ENCODE measurements around the gene SH3PXD2A. TPM values are rescaled to one million over a fixed set of nuclear protein-coding genes. Genes with fewer than 3 reads are reported as not detected.

Gene SH3PXD2A
- total RNA-seq, 1 experiment from 2014 or later, result 6.3 TPM

- no peak for TF ChIP-seq CTCF (IDR thresholded peaks at IDR 0.05; ENCODE audit: insufficient read depth in 1 of 2, low read depth in 1 of 2, low read length in 1 of 2, severe bottlenecking in 1 of 2, unreplicated experiment in 1 of 2)
- Histone ChIP-seq H3K27me3 (replicated peaks; ENCODE audit: control insufficient read depth, insufficient read depth, low read length) (no peaks in the 10 kb centered on the region), H3K36me3 (ENCODE audit: control insufficient read depth, insufficient read depth, low read length) (no peaks in the 10 kb centered on the region), H3K4me3 (ENCODE audit: low read depth, low read length) (no peak overlapping the region), H3K9me3 (peaks cover 3% of the 10 kb centered on the region; the same call in 1 of the 2 replicates), H3K4me1 (peaks cover 15% of the 10 kb centered on the region)
- Mint-ChIP-seq H3K27me3 (ENCODE audit: insufficient read depth, unreplicated experiment) (no peaks in the 10 kb centered on the region), H3K9me3 (ENCODE audit: unreplicated experiment) (peaks cover 15% of the 10 kb centered on the region), H3K4me1 (ENCODE audit: low read depth, unreplicated experiment) (peaks cover 13% of the 10 kb centered on the region), H3K36me3 (ENCODE audit: insufficient read depth, unreplicated experiment) (no peaks in the 10 kb centered on the region), H3K27ac (ENCODE audit: unreplicated experiment) (no peak overlapping the region), H3K4me3 (ENCODE audit: unreplicated experiment) (no peak overlapping the region)
- BruUV-seq (replicated peaks), result no TSS peak
- CTCF ChIA-PET, result no interaction called here
- DNase-seq, result no peak
- POLR2A ChIA-PET, result no interaction called here
- intact Hi-C loops (cut with micrococcal nuclease; ENCODE audit: unreplicated experiment), result no loop called here
Measured at GRCh38 chr10:103582331-103583123, 272.8 kb downstream of the SH3PXD2A start.

DNA sequence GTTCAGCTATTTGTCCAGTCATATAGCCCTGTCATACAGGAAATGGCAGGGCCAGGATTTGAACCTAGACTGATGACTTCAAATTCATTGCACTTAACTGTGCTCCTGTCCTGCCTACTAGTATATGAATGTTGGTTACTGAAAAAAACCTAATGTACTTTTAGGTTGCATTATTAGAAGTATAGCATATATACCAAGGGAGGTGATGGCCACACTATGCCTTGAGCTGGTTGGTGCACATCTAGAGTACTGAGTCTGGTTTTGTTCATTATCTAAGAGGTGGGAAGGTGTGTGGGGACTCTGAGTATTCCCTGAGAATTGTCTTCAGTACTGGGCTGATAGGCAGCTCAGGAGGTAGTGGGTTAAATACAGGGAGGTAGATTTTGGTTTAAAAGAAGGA, 273.9 kb downstream of the SH3PXD2A start:
- H3K27ac Mint-ChIP-seq (ENCODE audit: unreplicated experiment), result no peak overlapping the region
- Histone ChIP-seq H3K4me1 (peaks cover 25% of the 10 kb centered on the region), H3K9me3 (no peaks in the 10 kb centered on the region), H3K27me3 (replicated peaks; ENCODE audit: control insufficient read depth, insufficient read depth, low read length) (no peaks in the 10 kb centered on the region), H3K36me3 (ENCODE audit: control insufficient read depth, insufficient read depth, low read length) (no peaks in the 10 kb centered on the region), H3K4me3 (ENCODE audit: low read depth, low read length) (no peak overlapping the region)
- H3K9me3 Mint-ChIP-seq (ENCODE audit: unreplicated experiment), result peaks cover 5% of the 10 kb centered on the region
- CTCF ChIA-PET, result no interaction called here
- H3K27me3 Mint-ChIP-seq (ENCODE audit: insufficient read depth, unreplicated experiment), result no peaks in the 10 kb centered on the region
- no peak overlapping the region for H3K4me3 Mint-ChIP-seq (ENCODE audit: unreplicated experiment)
- H3K4me1 Mint-ChIP-seq (ENCODE audit: low read depth, unreplicated experiment), result peaks cover 21% of the 10 kb centered on the region
- no peak for DNase-seq
- no peak for TF ChIP-seq CTCF (IDR thresholded peaks at IDR 0.05; ENCODE audit: insufficient read depth in 1 of 2, low read depth in 1 of 2, low read length in 1 of 2, severe bottlenecking in 1 of 2, unreplicated experiment in 1 of 2)
- intact Hi-C loops (cut with micrococcal nuclease; ENCODE audit: unreplicated experiment), result no loop called here
- H3K36me3 Mint-ChIP-seq (ENCODE audit: insufficient read depth, unreplicated experiment), result no peaks in the 10 kb centered on the region
- BruUV-seq (replicated peaks), result no TSS peak
- POLR2A ChIA-PET, result no interaction called here

DNA sequence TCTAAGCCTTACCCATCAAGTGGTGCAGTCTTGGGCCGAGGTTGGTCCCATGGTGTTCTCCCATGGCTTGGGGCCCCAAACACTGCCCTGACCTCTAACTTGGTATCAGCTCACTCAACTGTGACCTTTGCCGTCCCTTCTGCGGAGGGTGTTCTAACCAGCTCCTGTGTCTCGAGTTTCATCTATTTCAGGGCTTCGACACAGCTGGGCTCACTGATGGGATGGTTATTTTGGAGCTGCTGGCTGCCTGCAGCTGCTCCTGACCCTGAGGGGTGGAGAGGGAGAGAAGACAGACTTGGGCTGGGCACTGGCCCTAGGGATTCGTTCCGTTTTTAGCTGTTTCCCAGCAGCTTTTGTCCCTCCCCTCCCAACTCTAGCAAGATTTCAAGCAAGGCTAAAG, 274.9 kb downstream of the SH3PXD2A start:
- CTCF ChIA-PET, result no interaction called here
- no peak overlapping the region for H3K27ac Mint-ChIP-seq (ENCODE audit: unreplicated experiment)
- H3K4me1 Mint-ChIP-seq (ENCODE audit: low read depth, unreplicated experiment), result peaks cover 29% of the 10 kb centered on the region

More for the DNA sequence above, 274.9 kb downstream of the SH3PXD2A start:
- Mint-ChIP-seq H3K4me3 (ENCODE audit: unreplicated experiment) (no peak overlapping the region), H3K36me3 (ENCODE audit: insufficient read depth, unreplicated experiment) (no peaks in the 10 kb centered on the region), H3K27me3 (ENCODE audit: insufficient read depth, unreplicated experiment) (no peaks in the 10 kb centered on the region), H3K9me3 (ENCODE audit: unreplicated experiment) (no peaks in the 10 kb centered on the region)
- Histone ChIP-seq H3K36me3 (ENCODE audit: control insufficient read depth, insufficient read depth, low read length) (no peaks in the 10 kb centered on the region), H3K4me1 (peaks cover 28% of the 10 kb centered on the region), H3K9me3 (no peaks in the 10 kb centered on the region), H3K27me3 (replicated peaks; ENCODE audit: control insufficient read depth, insufficient read depth, low read length) (no peaks in the 10 kb centered on the region), H3K4me3 (ENCODE audit: low read depth, low read length) (no peak overlapping the region)
- intact Hi-C loops (cut with micrococcal nuclease; ENCODE audit: unreplicated experiment), result no loop called here
- POLR2A ChIA-PET, result no interaction called here
- no TSS peak for BruUV-seq (replicated peaks)
- DNase-seq, result no peak
- no peak for TF ChIP-seq CTCF (IDR thresholded peaks at IDR 0.05; ENCODE audit: insufficient read depth in 1 of 2, low read depth in 1 of 2, low read length in 1 of 2, severe bottlenecking in 1 of 2, unreplicated experiment in 1 of 2)

All from Caco-2 (cell line).